AG09309 (cell line): ENCODE results near the gene CANX.

Source experiments
- DNase-seq: peaks from one replicate; pipeline ENCODE4 v3.0.0-alpha.2; 2010; ENCODE audit warnings: low read depth
- H3K4me3 ChIP-seq: 2 replicates; pipeline ENCODE4 v1.5.1; 2011; ENCODE audit warnings: mild to moderate bottlenecking, low read depth, low read length, moderate library complexity; ENCODE audit not compliant: control insufficient read depth
- CTCF ChIP-seq: IDR thresholded peaks from 2 replicates; pipeline ENCODE4 v1.5.1; 2011; ENCODE audit warnings: mild to moderate bottlenecking, low read depth, low read length, inconsistent platforms; ENCODE audit not compliant: insufficient read depth, control insufficient read depth; ENCODE audit errors: missing control alignments

CANX gene

GRCh38 chr5:179747811-179748210, 49.0 kb downstream of the CANX start:
- no peak for DNase-seq
- no peak overlapping the region for H3K4me3 ChIP-seq
- no peak for TF ChIP-seq CTCF

- no peak for TF ChIP-seq CTCF
- DNase-seq = no peak
Observed at GRCh38 chr5:179749857-179750508, 51.2 kb downstream of the CANX start.

GRCh38 chr5:179753971-179754370, 55.2 kb downstream of the CANX start:
- no peak for TF ChIP-seq CTCF
- no peak overlapping the region for H3K4me3 ChIP-seq
- no peak for DNase-seq

More at GRCh38 chr5:179749857-179750508, 51.2 kb downstream of the CANX start:
- H3K4me3 ChIP-seq = no peak overlapping the region

GRCh38 chr5:179755022-179755421, 56.3 kb downstream of the CANX start:
- TF ChIP-seq CTCF = no peak
- H3K4me3 ChIP-seq = no peak overlapping the region
- no peak for DNase-seq

- TF ChIP-seq CTCF = no peak
- no peak for DNase-seq
- no peak overlapping the region for H3K4me3 ChIP-seq
Observed at GRCh38 chr5:179758955-179759354, 60.2 kb downstream of the CANX start.

- TF ChIP-seq CTCF = no peak
- no peak for DNase-seq
- H3K4me3 ChIP-seq = no peak overlapping the region
Observed at GRCh38 chr5:179759581-179760551, 61.1 kb downstream of the CANX start.
